Stimulated activated memory B cell treated with anti-CD40 and anti-IgM and Interleukin-4, amounts not matched to agents 10 μg/mL and 1 μg/mL and 100 μg/mL, for 72 hours (primary cell): ENCODE data around the gene BCR.

ENCODE experiments used
- ATAC-seq: fragments of 150-1000 bp; cut with Tn5 transposase; 2 replicates; pipeline ENCODE4 v1.10.0; 2021
- H3K27ac Mint-ChIP-seq: one replicate; pipeline ENCODE4 v1.8.0; 2022; ENCODE audit warnings: mild to moderate bottlenecking, mixed read lengths
- H3K27me3 Mint-ChIP-seq: one replicate; pipeline ENCODE4 v1.8.0; 2022; ENCODE audit warnings: mixed read lengths
- H3K36me3 Mint-ChIP-seq: one replicate; pipeline ENCODE4 v1.8.0; 2022; ENCODE audit warnings: mixed read lengths
- H3K4me1 Mint-ChIP-seq: one replicate; pipeline ENCODE4 v1.8.0; 2022; ENCODE audit warnings: mixed read lengths
- H3K4me3 Mint-ChIP-seq: one replicate; pipeline ENCODE4 v1.8.0; 2022; ENCODE audit warnings: mild to moderate bottlenecking, moderate library complexity, mixed read lengths
- H3K9me3 Mint-ChIP-seq: one replicate; pipeline ENCODE4 v1.8.0; 2022; ENCODE audit warnings: mixed read lengths

BCR gene

DNA sequence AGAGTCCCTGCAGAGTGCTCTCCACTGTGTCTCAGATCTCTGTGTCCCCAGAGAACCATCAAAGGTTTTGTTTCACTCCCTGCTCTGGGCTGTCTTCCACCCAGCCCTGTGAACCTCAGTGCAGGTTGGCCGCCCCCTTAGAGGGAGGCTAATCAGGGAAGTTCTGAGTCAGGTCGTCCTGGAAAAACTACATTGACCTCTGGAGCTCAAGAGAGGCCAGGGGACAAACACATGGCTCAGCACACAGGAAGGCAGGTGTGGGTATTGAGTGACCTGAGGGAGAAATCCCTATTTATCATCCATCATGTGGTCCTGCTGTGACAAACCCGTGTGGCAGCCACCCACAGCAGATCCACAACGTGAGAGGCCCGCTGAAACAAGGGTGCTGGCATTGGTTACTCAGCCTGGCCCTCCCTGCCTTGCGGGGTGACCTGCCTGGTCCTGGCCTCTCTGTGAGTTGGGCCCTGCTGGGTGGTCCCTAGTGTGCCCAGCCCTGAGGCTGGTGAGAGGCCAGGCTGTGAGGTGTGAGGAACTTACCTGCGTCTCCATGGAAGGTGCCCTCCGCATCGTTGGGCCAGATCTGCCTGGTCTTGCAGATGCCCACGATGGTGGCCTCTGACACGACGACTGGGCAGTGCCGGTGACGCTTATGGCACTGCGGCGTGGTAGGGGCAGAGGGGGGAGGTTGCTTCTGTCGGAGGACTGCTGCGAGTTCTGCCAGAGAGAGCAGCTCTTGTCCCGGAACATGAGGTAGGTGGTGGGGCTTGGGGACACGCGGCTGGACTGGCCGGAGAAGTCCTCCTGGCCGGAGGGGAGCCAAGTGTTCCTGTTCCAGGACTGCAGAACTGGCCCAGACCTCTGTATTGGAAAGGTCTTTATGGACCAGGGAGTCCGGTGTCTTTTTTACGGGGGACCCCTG is 669 bp upstream of the BCR start:
- H3K27me3 Mint-ChIP-seq: no peaks in the 10 kb centered on the region
- H3K36me3 Mint-ChIP-seq: peaks cover 12% of the 10 kb centered on the region
- peak overlapping the region; percentile 82 for H3K4me3 Mint-ChIP-seq
- H3K9me3 Mint-ChIP-seq: peaks cover 7% of the 10 kb centered on the region
- peak overlapping the region; percentile 65 for H3K27ac Mint-ChIP-seq
- ATAC-seq: peak; percentile 58
- H3K4me1 Mint-ChIP-seq: peaks cover 69% of the 10 kb centered on the region

- H3K27me3 Mint-ChIP-seq: no peaks in the 10 kb centered on the region
- ATAC-seq: no peak
- H3K4me3 Mint-ChIP-seq: peak overlapping the region; percentile 80
- peaks cover 7% of the 10 kb centered on the region for H3K9me3 Mint-ChIP-seq
- H3K27ac Mint-ChIP-seq: peak overlapping the region; percentile 21
- peaks cover 12% of the 10 kb centered on the region for H3K36me3 Mint-ChIP-seq
- peaks cover 74% of the 10 kb centered on the region for H3K4me1 Mint-ChIP-seq
Measured at GRCh38 chr22:23180893-23181720, 798 bp downstream of the BCR start.

DNA sequence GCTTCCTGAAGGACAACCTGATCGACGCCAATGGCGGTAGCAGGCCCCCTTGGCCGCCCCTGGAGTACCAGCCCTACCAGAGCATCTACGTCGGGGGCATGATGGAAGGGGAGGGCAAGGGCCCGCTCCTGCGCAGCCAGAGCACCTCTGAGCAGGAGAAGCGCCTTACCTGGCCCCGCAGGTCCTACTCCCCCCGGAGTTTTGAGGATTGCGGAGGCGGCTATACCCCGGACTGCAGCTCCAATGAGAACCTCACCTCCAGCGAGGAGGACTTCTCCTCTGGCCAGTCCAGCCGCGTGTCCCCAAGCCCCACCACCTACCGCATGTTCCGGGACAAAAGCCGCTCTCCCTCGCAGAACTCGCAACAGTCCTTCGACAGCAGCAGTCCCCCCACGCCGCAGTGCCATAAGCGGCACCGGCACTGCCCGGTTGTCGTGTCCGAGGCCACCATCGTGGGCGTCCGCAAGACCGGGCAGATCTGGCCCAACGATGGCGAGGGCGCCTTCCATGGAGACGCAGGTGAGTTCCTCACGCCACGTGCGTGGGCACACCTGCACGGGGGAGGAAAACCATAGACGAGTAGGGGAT is 1.5 kb downstream of the BCR start:
- Mint-ChIP-seq H3K27me3 (no peaks in the 10 kb centered on the region), H3K36me3 (peaks cover 11% of the 10 kb centered on the region), H3K4me1 (peaks cover 73% of the 10 kb centered on the region), H3K9me3 (peaks cover 3% of the 10 kb centered on the region), H3K27ac (peak overlapping the region; percentile 21), H3K4me3 (peak overlapping the region; percentile 80)
- no peak for ATAC-seq

GRCh38 chr22:23182309-23183060 is 2.2 kb downstream of the BCR start:
- ATAC-seq: peak; percentile 37
- H3K27ac Mint-ChIP-seq: peak overlapping the region; percentile 21
- peaks cover 7% of the 10 kb centered on the region for H3K36me3 Mint-ChIP-seq
- peak overlapping the region; percentile 80 for H3K4me3 Mint-ChIP-seq
- H3K27me3 Mint-ChIP-seq: no peaks in the 10 kb centered on the region
- H3K4me1 Mint-ChIP-seq: peaks cover 70% of the 10 kb centered on the region
- no peaks in the 10 kb centered on the region for H3K9me3 Mint-ChIP-seq

DNA sequence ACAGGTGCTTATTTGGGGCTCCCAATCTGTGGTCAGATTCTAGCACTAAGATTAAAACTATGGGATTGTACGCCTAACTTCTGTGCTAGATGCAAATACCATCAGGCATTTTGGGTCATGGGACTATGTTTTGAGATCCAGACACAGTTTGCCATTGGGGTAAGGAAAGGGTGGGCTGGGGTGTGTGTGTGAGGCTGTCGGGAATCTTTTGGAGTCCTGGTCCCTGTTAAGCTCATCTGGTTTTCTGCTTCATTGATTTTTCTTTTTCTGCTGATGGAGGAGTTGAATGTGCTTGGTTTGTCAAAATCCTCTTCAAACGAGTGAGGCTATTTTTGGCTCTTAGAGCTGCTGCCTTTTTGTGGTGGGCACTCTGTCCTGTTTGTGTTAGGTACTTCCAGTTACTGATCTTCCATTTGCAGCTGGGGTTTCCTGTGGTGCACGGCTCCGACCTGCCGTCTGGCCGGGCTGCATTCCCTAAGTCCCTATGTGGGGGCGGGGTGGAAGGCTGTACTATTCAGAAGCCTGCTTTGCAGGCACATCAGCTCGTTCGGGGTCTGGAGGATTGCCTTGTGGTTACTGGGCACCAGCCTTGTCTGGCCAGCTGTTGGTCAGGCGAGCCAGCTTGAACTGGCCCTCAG is 2.9 kb downstream of the BCR start:
- Mint-ChIP-seq H3K36me3 (peaks cover 14% of the 10 kb centered on the region), H3K9me3 (no peaks in the 10 kb centered on the region), H3K27ac (no peak overlapping the region), H3K27me3 (no peaks in the 10 kb centered on the region), H3K4me3 (peak overlapping the region; percentile 80), H3K4me1 (peaks cover 75% of the 10 kb centered on the region)
- ATAC-seq: no peak

GRCh38 chr22:23184100-23184763 is 3.9 kb downstream of the BCR start:
- no peak for ATAC-seq
- peaks cover 17% of the 10 kb centered on the region for H3K36me3 Mint-ChIP-seq
- peaks cover 66% of the 10 kb centered on the region for H3K4me1 Mint-ChIP-seq
- no peaks in the 10 kb centered on the region for H3K27me3 Mint-ChIP-seq
- H3K27ac Mint-ChIP-seq: no peak overlapping the region
- no peaks in the 10 kb centered on the region for H3K9me3 Mint-ChIP-seq
- H3K4me3 Mint-ChIP-seq: no peak overlapping the region

DNA sequence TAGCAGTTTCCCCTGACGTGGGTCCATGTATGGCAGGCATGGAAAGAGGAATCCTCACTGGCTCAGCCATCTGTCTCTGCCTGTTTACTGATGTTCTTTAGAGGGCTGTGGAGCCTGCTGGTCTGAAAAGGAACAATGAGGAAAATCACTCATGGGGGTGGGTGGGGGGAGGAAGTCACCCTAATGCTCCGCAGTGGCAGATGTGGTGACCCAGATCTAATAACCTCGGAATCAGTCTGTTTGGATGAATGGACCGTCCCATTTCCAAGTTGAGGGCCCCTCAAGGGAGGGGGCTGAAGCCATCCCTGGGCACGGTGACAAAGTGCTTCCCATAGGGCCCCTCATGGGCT is 4.4 kb downstream of the BCR start:
- Mint-ChIP-seq H3K27me3 (no peaks in the 10 kb centered on the region), H3K36me3 (peaks cover 19% of the 10 kb centered on the region), H3K4me3 (no peak overlapping the region), H3K27ac (no peak overlapping the region), H3K4me1 (peaks cover 61% of the 10 kb centered on the region), H3K9me3 (no peaks in the 10 kb centered on the region)
- no peak for ATAC-seq

DNA sequence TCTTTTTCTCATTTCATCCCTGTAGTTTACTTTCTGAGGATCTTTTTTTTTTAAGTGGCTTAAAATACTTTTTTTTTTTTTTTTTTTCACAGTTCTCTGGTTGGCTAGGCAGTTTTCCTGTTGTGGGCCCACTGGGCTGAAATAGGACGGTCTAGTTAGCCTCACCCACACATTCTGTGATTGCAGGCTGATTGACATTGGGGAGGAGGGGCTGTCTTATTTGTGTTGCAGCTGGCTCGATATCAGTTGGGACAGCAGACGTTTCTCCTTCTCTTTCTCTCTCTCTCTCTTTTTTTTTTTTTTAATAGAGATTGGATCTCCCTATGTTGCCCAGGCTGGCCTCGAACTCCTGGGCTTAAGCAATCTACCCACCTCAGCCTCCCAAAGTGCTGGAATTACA is 6.9 kb downstream of the BCR start:
- ATAC-seq: no peak

GRCh38 chr22:23187871-23188700 is 7.8 kb downstream of the BCR start:
- peaks cover 32% of the 10 kb centered on the region for H3K36me3 Mint-ChIP-seq
- no peak overlapping the region for H3K4me3 Mint-ChIP-seq
- H3K27ac Mint-ChIP-seq: no peak overlapping the region
- no peak for ATAC-seq
- peaks cover 56% of the 10 kb centered on the region for H3K4me1 Mint-ChIP-seq
- H3K9me3 Mint-ChIP-seq: no peaks in the 10 kb centered on the region
- H3K27me3 Mint-ChIP-seq: no peaks in the 10 kb centered on the region

More for the DNA sequence above, 6.9 kb downstream of the BCR start:
- no peaks in the 10 kb centered on the region for H3K27me3 Mint-ChIP-seq
- H3K27ac Mint-ChIP-seq: no peak overlapping the region
- no peaks in the 10 kb centered on the region for H3K9me3 Mint-ChIP-seq
- no peak overlapping the region for H3K4me3 Mint-ChIP-seq
- peaks cover 32% of the 10 kb centered on the region for H3K36me3 Mint-ChIP-seq
- H3K4me1 Mint-ChIP-seq: peaks cover 59% of the 10 kb centered on the region

GRCh38 chr22:23190526-23190925 is 10.2 kb downstream of the BCR start:
- no peak for ATAC-seq
- no peak overlapping the region for H3K27ac Mint-ChIP-seq
- no peaks in the 10 kb centered on the region for H3K27me3 Mint-ChIP-seq
- no peaks in the 10 kb centered on the region for H3K9me3 Mint-ChIP-seq
- peaks cover 37% of the 10 kb centered on the region for H3K4me1 Mint-ChIP-seq
- H3K4me3 Mint-ChIP-seq: no peak overlapping the region
- peaks cover 32% of the 10 kb centered on the region for H3K36me3 Mint-ChIP-seq

DNA sequence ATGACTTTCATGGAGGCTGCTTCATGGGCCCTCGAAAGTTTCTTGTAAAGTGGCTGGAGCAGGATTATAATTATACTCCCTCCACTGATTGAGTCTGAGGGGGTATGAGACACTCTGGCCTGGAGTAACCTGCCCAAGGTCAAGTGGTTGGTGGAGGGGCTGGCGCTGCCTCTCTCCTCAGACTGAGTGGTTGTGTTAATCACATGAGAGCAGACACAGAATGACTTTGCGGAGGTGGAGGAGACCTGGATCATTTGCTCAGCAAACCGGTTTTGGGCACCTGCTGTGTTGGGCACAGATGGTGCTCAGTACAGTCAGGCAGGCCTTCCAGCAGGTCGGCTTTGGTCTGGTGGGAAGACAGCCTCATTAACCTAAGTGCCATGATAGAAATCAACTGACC is 11.8 kb downstream of the BCR start:
- Mint-ChIP-seq H3K27ac (no peak overlapping the region), H3K9me3 (no peaks in the 10 kb centered on the region), H3K27me3 (no peaks in the 10 kb centered on the region), H3K4me1 (peaks cover 25% of the 10 kb centered on the region), H3K36me3 (peaks cover 27% of the 10 kb centered on the region), H3K4me3 (no peak overlapping the region)
- ATAC-seq: no peak

- H3K27me3 Mint-ChIP-seq: no peaks in the 10 kb centered on the region
- H3K36me3 Mint-ChIP-seq: peaks cover 28% of the 10 kb centered on the region
- no peak for ATAC-seq
- no peaks in the 10 kb centered on the region for H3K9me3 Mint-ChIP-seq
- H3K4me3 Mint-ChIP-seq: no peak overlapping the region
- no peak overlapping the region for H3K27ac Mint-ChIP-seq
- peaks cover 21% of the 10 kb centered on the region for H3K4me1 Mint-ChIP-seq
Measured at GRCh38 chr22:23192558-23192957, 12.2 kb downstream of the BCR start.

DNA sequence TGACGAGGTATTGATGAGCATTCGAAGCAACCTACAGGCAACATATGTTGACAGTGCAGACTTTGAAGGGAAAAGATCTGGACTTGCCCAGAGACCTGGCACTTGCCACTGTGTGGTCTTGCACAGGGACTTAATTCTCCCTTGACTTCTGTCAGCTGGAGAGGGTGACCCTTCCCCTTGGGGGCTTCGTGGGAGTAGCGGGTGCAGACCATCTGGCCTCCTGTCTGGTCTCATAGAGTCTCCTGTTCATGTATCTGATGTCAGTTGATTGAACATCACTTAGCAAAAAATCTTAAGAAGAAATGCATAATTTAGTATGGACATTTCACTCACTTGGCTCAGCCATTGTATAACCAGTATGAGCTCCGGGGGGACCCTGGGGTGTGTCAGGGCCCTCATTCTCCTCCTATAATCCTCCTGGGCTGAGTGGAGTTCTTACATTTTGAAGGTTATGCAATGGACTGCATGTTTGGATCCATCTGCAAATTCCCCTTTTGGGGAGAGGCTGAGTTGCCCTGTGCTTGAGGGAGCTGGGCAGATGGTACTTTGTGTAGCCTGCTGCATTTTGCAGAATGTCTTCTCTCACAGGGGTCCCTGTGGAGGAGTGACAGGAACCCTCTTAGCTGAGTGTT is 13.0 kb downstream of the BCR start:
- Mint-ChIP-seq H3K4me1 (peaks cover 13% of the 10 kb centered on the region), H3K27ac (no peak overlapping the region), H3K4me3 (no peak overlapping the region), H3K9me3 (no peaks in the 10 kb centered on the region), H3K36me3 (peaks cover 26% of the 10 kb centered on the region), H3K27me3 (no peaks in the 10 kb centered on the region)
- no peak for ATAC-seq
